Esophagus muscularis mucosa (tissue), 4 donors: ENCODE measurements around the gene DPYSL3.

Experiments used
- CTCF ChIP-seq, 3 experiments: fragments of 200-600 bp in 2 of 3; fragments of 450-650 bp in 1 of 3; sonication (generic) in 2 of 3; IDR thresholded peaks; one replicate each; pipeline ENCODE4 v1.5.1; 2017 to 2019; ENCODE audit warnings: antibody characterized with exemption in 3 of 3, mild to moderate bottlenecking in 2 of 3, moderate library complexity in 1 of 3
- EP300 ChIP-seq: sonication (generic); formaldehyde crosslinking; IDR thresholded peaks from one replicate; pipeline ENCODE4 v1.6.1; 2017; ENCODE audit warnings: antibody characterized with exemption
- POLR2A ChIP-seq: fragments of 450-650 bp; IDR thresholded peaks from one replicate; pipeline ENCODE4 v1.6.1; 2017; ENCODE audit warnings: antibody characterized with exemption, moderate library complexity, mild to moderate bottlenecking, low read depth
- POLR2AphosphoS5 ChIP-seq, 2 donors: sonication (generic); formaldehyde crosslinking; IDR thresholded peaks; one replicate each; pipeline ENCODE4 v1.6.1; 2017; ENCODE audit warnings: antibody characterized with exemption in 2 of 2

- no peak for TF ChIP-seq EP300
- no peak for TF ChIP-seq CTCF (IDR thresholded peaks at IDR 0.05)
- no peak for TF ChIP-seq POLR2A
- TF ChIP-seq POLR2AphosphoS5 (IDR thresholded peaks at IDR 0.05), result no peak
Observed at GRCh38 chr5:147400881-147401280, 109.0 kb downstream of the DPYSL3 start.
